ENCODE measurements around the gene CCDC9B. TPM values are rescaled to one million over a fixed set of nuclear protein-coding genes. Genes with fewer than 3 reads are reported as not detected.

The CCDC9B gene
- total and polyA plus RNA-seq, 2 experiments from 2014 or later, result 19.6 to 33.1 TPM

GRCh38 chr15:40290918-40291574, 49.7 kb downstream of the CCDC9B start:
- in situ Hi-C loops (cut with MboI), result no loop called here
- H3K9ac ChIP-seq, result peak overlapping the region; percentile 17; the same call in 1 of the 2 replicates

GRCh38 chr15:40290545-40290917, 50.2 kb downstream of the CCDC9B start:
- H3K4me1 ChIP-seq (ENCODE audit: insufficient read depth), result peaks cover 9% of the 10 kb centered on the region
- no peaks in the 10 kb centered on the region for H4K20me1 ChIP-seq (ENCODE audit: insufficient read depth)
- in situ Hi-C loops (cut with MboI), result no loop called here
- H3K9ac ChIP-seq, result no peak overlapping the region
- H3K79me2 ChIP-seq (ENCODE audit: insufficient read depth), result no peaks in the 10 kb centered on the region
- no peak overlapping the region for H3K4me3 ChIP-seq
- H3K4me2 ChIP-seq (ENCODE audit: unreplicated experiment), result no peak overlapping the region
- peaks cover 16% of the 10 kb centered on the region; the same call in 1 of the 2 replicates for H3K27me3 ChIP-seq (replicated peaks; ENCODE audit: insufficient read depth)
- H3K9me2 ChIP-seq (ENCODE audit: insufficient read depth), result no peaks in the 10 kb centered on the region
- no peaks in the 10 kb centered on the region for H3K9me3 ChIP-seq (ENCODE audit: low read depth)
- TF ChIP-seq EZH2phosphoT487 (IDR thresholded peaks at IDR 0.05; ENCODE audit: insufficient read depth, low read depth), result no peak
- DNase-seq, result no peak
- H3K27ac ChIP-seq, result no peak overlapping the region
- 35 to 50% methylated on average over 11 to 12 of the region's 12 CpGs for WGBS, 2 experiments (ENCODE audit: low coverage in 1 of 2, low lambda C conversion rate in 2 of 2, missing lambda C conversion rate in 2 of 2)
- H3K36me3 ChIP-seq (ENCODE audit: low read depth), result no peaks in the 10 kb centered on the region
- no peak overlapping the region for H2AFZ ChIP-seq
- H3F3A ChIP-seq (ENCODE audit: insufficient read depth), result peaks cover 3% of the 10 kb centered on the region; the same call in 1 of the 2 replicates

More at GRCh38 chr15:40290918-40291574, 49.7 kb downstream of the CCDC9B start:
- Histone ChIP-seq H3K4me1 (ENCODE audit: insufficient read depth) (peaks cover 4% of the 10 kb centered on the region; the same call in 1 of the 2 replicates), H3K4me3 (peak overlapping the region; percentile 56), H3K9me3 (ENCODE audit: low read depth) (no peaks in the 10 kb centered on the region), H3K36me3 (ENCODE audit: low read depth) (no peaks in the 10 kb centered on the region), H3K9me2 (ENCODE audit: insufficient read depth) (no peaks in the 10 kb centered on the region), H3K79me2 (ENCODE audit: insufficient read depth) (no peaks in the 10 kb centered on the region), H2AFZ (peak overlapping the region; percentile 81), H4K20me1 (ENCODE audit: insufficient read depth) (no peaks in the 10 kb centered on the region), H3K4me2 (ENCODE audit: unreplicated experiment) (peak overlapping the region; percentile 79), H3K27ac (no peak overlapping the region), H3F3A (ENCODE audit: insufficient read depth) (no peaks in the 10 kb centered on the region), H3K27me3 (replicated peaks; ENCODE audit: insufficient read depth) (peaks cover 21% of the 10 kb centered on the region; the same call in 1 of the 2 replicates)
- WGBS, 2 experiments (ENCODE audit: low coverage in 1 of 2, low lambda C conversion rate in 2 of 2, missing lambda C conversion rate in 2 of 2), result 2 to 3% methylated on average over 35 to 60 of the region's 68 CpGs
- TF ChIP-seq EZH2phosphoT487 (IDR thresholded peaks at IDR 0.05; ENCODE audit: insufficient read depth, low read depth) (no peak), EZH2 (IDR thresholded peaks at IDR 0.05; ENCODE audit: insufficient read depth, poor library complexity, severe bottlenecking) (no peak)
- DNase-seq, result peak; percentile 85

- no peak for DNase-seq
- peaks cover 11% of the 10 kb centered on the region; the same call in 1 of the 2 replicates for H3F3A ChIP-seq (ENCODE audit: insufficient read depth)
- H3K4me3 ChIP-seq, result no peak overlapping the region
- no peaks in the 10 kb centered on the region for H3K79me2 ChIP-seq (ENCODE audit: insufficient read depth)
- H4K20me1 ChIP-seq (ENCODE audit: insufficient read depth), result no peaks in the 10 kb centered on the region
- H3K4me2 ChIP-seq (ENCODE audit: unreplicated experiment), result no peak overlapping the region
- no peaks in the 10 kb centered on the region for H3K9me3 ChIP-seq (ENCODE audit: low read depth)
- H3K9ac ChIP-seq, result no peak overlapping the region
- WGBS, 2 experiments (ENCODE audit: low coverage in 1 of 2, low lambda C conversion rate in 2 of 2, missing lambda C conversion rate in 2 of 2), result 52% methylated on average over 6 of the region's 6 CpGs
- no peak overlapping the region for H2AFZ ChIP-seq
- no peaks in the 10 kb centered on the region for H3K9me2 ChIP-seq (ENCODE audit: insufficient read depth)
- peaks cover 10% of the 10 kb centered on the region; the same call in 1 of the 2 replicates for H3K27me3 ChIP-seq (replicated peaks; ENCODE audit: insufficient read depth)
- H3K36me3 ChIP-seq (ENCODE audit: low read depth), result no peaks in the 10 kb centered on the region
- in situ Hi-C loops (cut with MboI), result no loop called here
- peaks cover 17% of the 10 kb centered on the region for H3K4me1 ChIP-seq (ENCODE audit: insufficient read depth)
- H3K27ac ChIP-seq, result no peak overlapping the region
- no peak for TF ChIP-seq EZH2phosphoT487 (IDR thresholded peaks at IDR 0.05; ENCODE audit: insufficient read depth, low read depth)
- TF ChIP-seq EZH2 (IDR thresholded peaks at IDR 0.05; ENCODE audit: insufficient read depth, poor library complexity, severe bottlenecking), result no peak
These were observed 51.5 kb downstream of the CCDC9B start for GRCh38 chr15:40289140-40289775.

- no peaks in the 10 kb centered on the region for H3K9me3 ChIP-seq (ENCODE audit: low read depth)
- 63 to 76% methylated on average over 3 to 4 of the region's 4 CpGs for WGBS, 2 experiments (ENCODE audit: low coverage in 1 of 2, low lambda C conversion rate in 2 of 2, missing lambda C conversion rate in 2 of 2)
- no peaks in the 10 kb centered on the region for H3K79me2 ChIP-seq (ENCODE audit: insufficient read depth)
- no peaks in the 10 kb centered on the region for H3K36me3 ChIP-seq (ENCODE audit: low read depth)
- no peaks in the 10 kb centered on the region for H4K20me1 ChIP-seq (ENCODE audit: insufficient read depth)
- TF ChIP-seq EZH2 (IDR thresholded peaks at IDR 0.05; ENCODE audit: insufficient read depth, poor library complexity, severe bottlenecking) (no peak), EZH2phosphoT487 (IDR thresholded peaks at IDR 0.05; ENCODE audit: insufficient read depth, low read depth) (no peak)
- H3F3A ChIP-seq (ENCODE audit: insufficient read depth), result peaks cover 14% of the 10 kb centered on the region; the same call in 1 of the 2 replicates
- H3K9me2 ChIP-seq (ENCODE audit: insufficient read depth), result no peaks in the 10 kb centered on the region
- H3K4me2 ChIP-seq (ENCODE audit: unreplicated experiment), result no peak overlapping the region
- peaks cover 8% of the 10 kb centered on the region; the same call in 1 of the 2 replicates for H3K27me3 ChIP-seq (replicated peaks; ENCODE audit: insufficient read depth)
- H3K27ac ChIP-seq, result no peak overlapping the region
- H3K4me3 ChIP-seq, result no peak overlapping the region
- H2AFZ ChIP-seq, result no peak overlapping the region
- H3K9ac ChIP-seq, result no peak overlapping the region
- peak; percentile 25 for DNase-seq
- in situ Hi-C loops (cut with MboI), result no loop called here
- peaks cover 17% of the 10 kb centered on the region for H3K4me1 ChIP-seq (ENCODE audit: insufficient read depth)
These were observed 52.8 kb downstream of the CCDC9B start for GRCh38 chr15:40287968-40288367.

Measured in GM23248 (cell line).